HFFc6 (cell line): Measurements from ENCODE around the gene TUBD1. TPM values are rescaled to one million over a fixed set of nuclear protein-coding genes. Genes with fewer than 3 reads are reported as not detected.

Experiments used
- DNase-seq: peaks from one replicate; pipeline ENCODE4 v3.0.0-alpha.2; 2018
- H3K27ac Mint-ChIP-seq: 2 replicates; pipeline ENCODE4 v1.8.0; 2020; ENCODE audit warnings: mild to moderate bottlenecking, mixed read lengths
- H3K27me3 Mint-ChIP-seq: 2 replicates; pipeline ENCODE4 v1.8.0; 2021; ENCODE audit warnings: mild to moderate bottlenecking, moderate library complexity, mixed read lengths; ENCODE audit not compliant: insufficient read depth
- H3K36me3 Mint-ChIP-seq: 2 replicates; pipeline ENCODE4 v1.8.0; 2021; ENCODE audit warnings: low read depth, mixed read lengths
- H3K4me1 Mint-ChIP-seq: 2 replicates; pipeline ENCODE4 v1.8.0; 2020; ENCODE audit warnings: low read depth, mixed read lengths
- H3K4me3 Mint-ChIP-seq: 2 replicates; pipeline ENCODE4 v1.8.0; 2020; ENCODE audit warnings: mild to moderate bottlenecking, moderate library complexity, mixed read lengths
- H3K9me3 Mint-ChIP-seq: 2 replicates; pipeline ENCODE4 v1.8.0; 2020; ENCODE audit warnings: mild to moderate bottlenecking, mixed read lengths
- CTCF ChIP-seq: fragments of 200-600 bp; sonication (generic); IDR thresholded peaks from 2 replicates; pipeline ENCODE4 v1.5.0; 2021; ENCODE audit warnings: antibody characterized with exemption, mild to moderate bottlenecking
- total RNA-seq, 6 experiments: library from RNA; stranded (reverse); fragmentation: NEBNext Ultra II Directional; extraction: Animal tissue kit (Norgen Biotek cat#: 25700); gene quantifications; 2 replicates in 1 of 6; 3 replicates in 5 of 6; pipeline ENCODE4 v1.2.3, GENCODE V29; 2021

TUBD1 gene
- total RNA-seq, 6 experiments from 2014 or later: 2.9 to 4.0 (median 3.3) TPM

DNA sequence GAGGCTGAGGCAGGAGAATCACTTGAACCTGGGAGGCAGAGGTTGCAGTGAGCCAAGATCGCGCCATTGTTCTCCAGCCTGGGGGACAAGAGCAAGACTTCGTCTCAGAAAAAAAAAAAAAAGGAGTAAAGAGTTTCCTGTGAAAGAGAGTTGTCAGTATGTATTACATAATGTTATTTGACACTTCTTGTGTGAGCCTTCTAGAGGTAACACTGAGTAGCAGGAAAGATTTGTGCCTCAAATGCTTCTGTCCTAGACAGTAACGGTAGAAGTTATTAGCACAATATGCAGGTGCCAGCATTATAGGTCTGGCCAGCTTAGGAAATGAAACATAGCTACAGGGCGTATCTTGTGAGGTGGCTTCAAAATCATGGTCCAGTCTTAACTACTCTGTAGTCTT is 6.4 kb upstream of the TUBD1 start:
- peaks cover 29% of the 10 kb centered on the region for H3K4me1 Mint-ChIP-seq
- no peaks in the 10 kb centered on the region for H3K9me3 Mint-ChIP-seq
- TF ChIP-seq CTCF: peak; percentile 54; the same call in 1 of the 2 replicates
- peak; percentile 48 for DNase-seq
- no peak overlapping the region for H3K4me3 Mint-ChIP-seq
- no peaks in the 10 kb centered on the region for H3K36me3 Mint-ChIP-seq
- H3K27ac Mint-ChIP-seq: no peak overlapping the region
- no peaks in the 10 kb centered on the region for H3K27me3 Mint-ChIP-seq

DNA sequence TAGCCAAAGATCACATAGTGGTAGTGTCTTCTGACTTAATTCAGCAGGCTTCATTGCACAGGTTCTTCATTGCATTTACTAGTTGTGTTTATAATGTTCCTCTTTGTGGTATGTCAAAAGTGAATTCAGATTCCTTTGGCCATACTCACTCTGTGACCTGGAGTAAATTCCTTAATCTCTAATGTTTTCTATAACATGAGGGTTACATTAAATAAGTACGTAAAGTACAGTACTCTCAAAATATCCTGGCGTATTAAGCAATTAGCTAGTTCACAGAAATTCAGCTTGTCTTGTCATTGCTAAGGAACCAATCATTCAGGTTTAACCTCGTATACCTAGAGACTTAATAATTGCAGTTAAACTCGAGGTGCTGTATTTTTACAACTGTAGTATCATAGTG is 4.3 kb upstream of the TUBD1 start:
- peak overlapping the region; percentile 29; the same call in 1 of the 2 replicates for H3K27ac Mint-ChIP-seq

DNA sequence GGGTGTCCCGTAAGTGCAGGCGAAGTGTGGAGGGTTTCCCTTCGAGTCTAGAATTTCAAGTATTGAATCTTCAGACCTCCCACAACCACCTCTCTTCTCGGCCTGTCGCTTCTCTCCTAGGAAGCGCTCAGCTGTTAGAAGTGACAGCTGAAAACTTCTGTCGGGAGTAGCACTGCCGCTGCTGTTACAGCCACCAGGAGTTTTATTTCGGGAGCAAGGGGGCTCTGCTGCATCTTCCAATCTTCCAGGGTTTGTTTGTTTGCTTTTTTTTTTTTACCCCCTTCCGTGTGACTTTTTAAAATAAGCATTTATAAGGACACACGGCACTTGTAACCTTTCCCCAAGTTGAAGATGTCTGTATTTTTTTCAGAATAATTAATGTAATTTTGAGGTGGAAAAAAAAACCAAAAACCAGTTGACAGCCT is 945 bp upstream of the TUBD1 start:
- Mint-ChIP-seq H3K4me1 (peaks cover 48% of the 10 kb centered on the region), H3K4me3 (peak overlapping the region; percentile 98), H3K27me3 (peaks cover 1% of the 10 kb centered on the region; the same call in 1 of the 2 replicates), H3K27ac (peak overlapping the region; percentile 94), H3K9me3 (no peaks in the 10 kb centered on the region), H3K36me3 (peaks cover 6% of the 10 kb centered on the region; the same call in 1 of the 2 replicates)
- no peak for TF ChIP-seq CTCF
- DNase-seq: peak; percentile 0

More for the DNA sequence above, 4.3 kb upstream of the TUBD1 start:
- H3K4me3 Mint-ChIP-seq: no peak overlapping the region
- no peaks in the 10 kb centered on the region for H3K36me3 Mint-ChIP-seq
- H3K4me1 Mint-ChIP-seq: peaks cover 36% of the 10 kb centered on the region
- peaks cover 1% of the 10 kb centered on the region; the same call in 1 of the 2 replicates for H3K27me3 Mint-ChIP-seq
- peak; percentile 26 for DNase-seq
- no peaks in the 10 kb centered on the region for H3K9me3 Mint-ChIP-seq
- TF ChIP-seq CTCF: no peak

GRCh38 chr17:59892251-59892923 is 356 bp downstream of the TUBD1 start:
- no peak for DNase-seq
- Mint-ChIP-seq H3K36me3 (peaks cover 12% of the 10 kb centered on the region), H3K9me3 (no peaks in the 10 kb centered on the region), H3K27me3 (peaks cover 1% of the 10 kb centered on the region; the same call in 1 of the 2 replicates), H3K27ac (peak overlapping the region; percentile 94), H3K4me1 (peaks cover 40% of the 10 kb centered on the region), H3K4me3 (peak overlapping the region; percentile 98)
- TF ChIP-seq CTCF: no peak

- H3K4me1 Mint-ChIP-seq: peaks cover 28% of the 10 kb centered on the region
- no peak for TF ChIP-seq CTCF
- H3K9me3 Mint-ChIP-seq: no peaks in the 10 kb centered on the region
- H3K36me3 Mint-ChIP-seq: peaks cover 12% of the 10 kb centered on the region
- DNase-seq: peak; percentile 47
- peak overlapping the region; percentile 71 for H3K27ac Mint-ChIP-seq
- peaks cover 1% of the 10 kb centered on the region; the same call in 1 of the 2 replicates for H3K27me3 Mint-ChIP-seq
- H3K4me3 Mint-ChIP-seq: peak overlapping the region; percentile 67
These were observed 2.0 kb downstream of the TUBD1 start for GRCh38 chr17:59890720-59891119.
